ENCODE results near the gene GFI1.
"Not testable (repeated sequence)": the region's sequence is repeated elsewhere in the genome, so short reads cannot be mapped to it uniquely, and the experiment has no call there.

The GFI1 gene

DNA sequence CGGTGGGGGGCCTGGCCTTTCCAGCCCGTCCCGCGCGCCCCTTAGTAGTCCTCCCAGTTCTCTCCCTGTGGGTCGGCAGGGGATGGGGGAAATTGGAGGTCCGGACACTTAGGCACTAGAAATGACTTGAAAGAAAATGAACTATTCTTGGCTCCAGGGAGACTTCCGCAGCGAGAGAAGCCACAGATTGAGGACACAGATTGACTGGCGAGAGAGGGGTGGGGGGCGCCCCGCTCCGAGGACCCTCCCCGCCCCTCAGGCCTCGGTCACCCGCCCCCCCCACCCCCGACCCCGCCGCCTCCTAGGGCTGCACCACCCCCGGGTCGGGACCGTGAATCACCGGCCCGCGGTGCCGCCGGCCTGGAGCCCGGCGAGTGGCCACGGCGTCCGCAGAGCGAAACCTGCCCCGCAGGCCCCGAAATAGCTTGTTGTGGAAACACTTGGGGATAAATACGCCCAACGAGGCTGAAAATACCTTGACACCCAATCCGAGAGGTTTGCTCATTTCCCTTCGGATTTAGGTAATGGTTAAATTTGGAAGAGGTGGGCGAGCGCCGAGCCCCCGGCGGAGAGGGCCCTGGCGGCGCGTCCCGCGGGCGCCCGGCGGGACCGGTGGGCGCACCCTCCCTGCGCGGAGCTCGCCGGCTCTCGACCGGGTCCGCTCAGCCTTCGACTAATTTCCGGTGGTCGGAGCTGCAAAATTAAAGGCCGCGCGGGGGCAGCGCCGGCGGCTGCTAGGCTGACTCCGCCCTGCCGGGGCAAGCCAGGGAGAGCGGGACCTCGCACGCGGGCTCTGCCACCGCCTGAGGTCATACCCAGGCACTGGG, at the start of gene GFI1:
Gene GFI1 (minus strand): TSS at position 675 of the 827 bp plus-strand sequence. CDS start 3,438 bp downstream, outside the sequence.
- DNase-seq: peak; percentile 46

DNA sequence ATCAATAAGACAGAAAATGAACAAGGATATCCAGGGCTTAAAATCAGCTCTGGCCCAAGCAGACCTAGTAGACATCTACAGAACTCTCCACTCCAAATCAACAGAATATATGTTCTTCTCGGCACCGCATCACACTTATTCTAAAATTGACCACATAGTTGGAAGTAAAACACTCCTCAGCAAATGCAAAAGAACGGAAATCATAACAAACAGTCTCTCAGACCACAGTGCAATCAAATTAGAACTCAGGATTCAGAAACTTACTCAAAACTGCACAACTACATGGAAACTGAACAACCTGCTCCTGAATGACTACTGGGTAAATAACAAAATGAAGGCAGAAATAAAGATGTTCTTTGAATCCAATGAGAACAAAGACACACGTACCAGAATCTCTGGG, 45.6 kb upstream of the GFI1 start:
- DNase-seq: not testable (repeated sequence)

- DNase-seq: not testable (repeated sequence)
Measured at GRCh38 chr1:92531939-92532338, 45.2 kb upstream of the GFI1 start.

DNA sequence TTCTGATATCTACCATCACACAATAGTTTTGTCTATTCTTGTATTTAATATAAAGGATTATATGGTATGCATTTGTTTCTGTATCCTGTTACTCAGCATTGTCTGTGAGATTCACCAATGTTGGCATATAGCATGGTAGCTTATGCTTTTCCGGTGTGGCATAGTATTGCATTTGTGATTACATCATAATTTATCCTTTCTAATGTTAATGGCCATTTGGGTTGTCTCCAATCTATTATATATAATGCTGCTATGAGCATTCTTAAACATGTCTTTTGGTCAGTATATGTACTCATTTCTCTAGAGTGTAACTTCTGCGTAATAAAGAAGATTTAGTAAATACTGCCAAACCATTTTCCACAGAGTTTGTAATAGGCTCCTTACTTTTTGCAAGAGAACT, 40.9 kb upstream of the GFI1 start:
- no peak for DNase-seq

DNA sequence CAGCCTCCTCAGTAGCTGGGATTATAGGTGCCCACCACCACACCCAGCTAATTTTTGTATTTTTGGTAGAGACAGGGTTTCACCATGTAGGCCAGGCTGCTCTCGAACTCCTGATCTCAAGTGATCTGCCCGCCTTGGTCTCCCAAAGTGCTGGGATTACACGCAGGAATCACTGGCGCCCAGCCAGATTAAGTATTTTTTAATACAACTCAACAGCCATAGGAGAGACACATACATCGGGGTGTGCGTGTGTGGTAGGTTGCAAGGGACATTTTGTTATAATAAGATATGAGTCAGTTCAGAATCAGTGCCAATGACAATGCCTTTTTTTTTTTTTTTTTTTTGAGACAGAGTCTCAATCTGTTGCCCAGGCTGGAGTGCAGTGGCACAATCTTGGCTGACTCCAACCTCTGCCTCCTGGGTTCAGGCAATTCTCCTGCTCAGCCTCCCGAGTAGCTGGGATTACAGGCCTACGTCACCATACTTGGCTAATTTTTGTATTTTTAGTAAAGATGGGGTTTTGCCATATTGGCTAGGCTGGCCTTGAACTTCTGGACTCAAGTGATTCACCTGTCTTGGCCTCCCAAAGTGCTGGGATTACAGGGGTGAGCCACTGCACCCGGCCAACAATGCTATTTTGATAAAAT, 38.3 kb upstream of the GFI1 start:
- not testable (repeated sequence) for DNase-seq

DNA sequence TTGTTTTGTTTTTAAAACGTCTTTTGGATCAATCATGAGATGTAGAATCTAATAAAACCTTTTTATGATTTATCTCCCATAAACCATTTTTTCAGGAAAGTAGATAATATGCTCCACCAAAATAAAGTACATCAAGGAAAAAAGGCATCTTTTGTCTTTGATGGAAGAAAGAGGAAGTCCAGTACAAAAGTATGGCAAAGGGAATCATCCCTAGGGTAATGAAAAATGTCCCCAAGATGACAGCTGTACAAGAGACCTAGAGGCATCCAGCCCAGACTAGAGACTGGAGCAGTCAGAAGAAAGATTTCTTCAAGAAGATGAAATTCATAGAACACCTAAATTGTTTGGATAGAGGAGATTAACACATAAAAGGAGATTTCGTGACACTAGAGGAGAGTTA, 32.3 kb upstream of the GFI1 start:
- no peak for DNase-seq

DNA sequence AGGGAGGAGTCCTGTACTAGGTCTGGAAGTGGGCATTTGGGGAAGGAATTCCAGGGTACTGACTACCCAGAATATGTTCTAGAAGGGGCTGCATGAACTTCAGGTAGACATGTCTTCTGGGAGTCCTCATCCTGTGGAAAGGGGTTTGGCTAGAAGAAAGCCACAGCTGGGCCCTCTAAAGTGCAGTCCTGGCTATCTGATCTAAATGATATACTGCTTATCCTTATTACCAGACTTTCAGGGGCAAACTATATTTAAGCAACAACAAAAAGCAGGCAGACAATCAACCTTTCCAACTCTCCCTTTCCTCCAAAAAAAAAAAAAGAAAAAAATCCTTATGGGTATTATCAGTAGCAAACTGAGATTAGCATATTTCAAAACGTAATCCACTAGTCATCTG, 29.8 kb upstream of the GFI1 start:
- DNase-seq: no peak

GRCh38 chr1:92515796-92516201, 29.1 kb upstream of the GFI1 start:
- DNase-seq: no peak

- no peak for DNase-seq
Measured at GRCh38 chr1:92511541-92511940, 24.8 kb upstream of the GFI1 start.

GRCh38 chr1:92509619-92510018, 22.9 kb upstream of the GFI1 start:
- DNase-seq: no peak

- DNase-seq: no peak
Measured at GRCh38 chr1:92505015-92505692, 18.4 kb upstream of the GFI1 start.

GRCh38 chr1:92504291-92505014, 17.7 kb upstream of the GFI1 start:
- DNase-seq: no peak

- DNase-seq: no peak
Measured at GRCh38 chr1:92503926-92504285, 17.2 kb upstream of the GFI1 start.

- DNase-seq: no peak
Measured at GRCh38 chr1:92503043-92503925, 16.6 kb upstream of the GFI1 start.

DNA sequence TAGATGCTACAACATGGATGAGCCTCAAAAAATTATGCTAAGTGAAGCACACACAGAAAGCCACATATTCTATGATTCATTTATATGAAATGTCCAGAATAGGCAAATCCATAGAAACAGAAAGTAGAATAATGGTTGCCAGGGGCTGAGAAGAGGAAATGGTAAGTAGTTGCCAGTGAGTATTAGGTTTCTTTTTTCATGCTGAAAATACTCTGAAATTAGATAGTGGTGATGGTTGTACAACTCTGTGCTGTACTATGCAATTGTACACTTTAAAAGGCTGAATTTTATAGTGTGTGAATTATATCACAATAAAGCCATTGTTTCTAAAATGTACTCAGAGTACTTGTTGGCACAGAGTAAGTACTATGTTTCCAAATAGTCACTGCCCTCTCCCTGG, 15.5 kb upstream of the GFI1 start:
- DNase-seq: no peak

GRCh38 chr1:92500552-92500951, 13.8 kb upstream of the GFI1 start:
- no peak for DNase-seq

- no peak for DNase-seq
Measured at GRCh38 chr1:92495392-92496063, 8.8 kb upstream of the GFI1 start.

- DNase-seq: no peak
Measured at GRCh38 chr1:92494485-92495141, 7.9 kb upstream of the GFI1 start.

DNA sequence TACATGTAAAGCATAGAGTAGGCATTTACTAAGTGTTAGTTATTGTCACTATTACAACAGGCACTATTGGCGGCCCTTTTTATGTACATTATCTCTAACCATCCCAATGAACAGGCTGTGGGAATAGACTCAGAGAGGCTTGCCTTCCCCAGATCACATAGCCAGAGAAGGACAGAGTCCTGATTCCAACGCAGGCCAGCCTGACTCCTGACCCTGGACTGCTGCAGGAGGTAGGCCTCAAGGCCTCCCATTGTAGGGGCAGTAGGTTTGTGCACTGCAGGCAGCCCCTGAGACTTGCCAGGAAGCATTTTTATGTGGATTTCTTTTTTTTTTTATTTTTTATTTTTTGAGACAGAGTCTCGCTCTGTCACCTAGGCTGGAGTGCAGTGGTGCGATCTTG, 6.4 kb upstream of the GFI1 start:
- DNase-seq: no peak

GRCh38 chr1:92488832-92489231, 2.1 kb upstream of the GFI1 start:
- DNase-seq: no peak

DNA sequence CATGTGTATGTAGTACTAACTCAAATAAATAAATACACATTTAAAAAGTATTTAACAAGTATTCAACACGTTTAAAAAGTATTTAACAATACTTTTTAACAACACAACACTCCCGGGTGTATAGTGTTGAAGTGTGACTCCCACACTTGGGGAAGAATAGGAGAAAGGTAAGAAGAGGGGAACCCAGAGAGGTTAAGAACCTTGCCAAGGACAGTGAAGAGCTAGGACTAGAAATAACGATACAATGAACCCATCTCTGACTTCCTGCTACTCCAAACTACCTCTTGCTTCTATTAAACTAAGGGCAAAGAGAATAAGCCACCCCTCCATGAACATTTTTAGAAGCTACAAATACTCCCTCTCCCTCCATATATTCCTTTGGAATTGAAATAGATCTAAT, 1.7 kb upstream of the GFI1 start:
- no peak for DNase-seq

All from activated gamma-delta T cell treated with Interleukin-2 at 50 U/mL for 16 hours (primary cell).